CD4-positive, CD25-positive, alpha-beta regulatory T cell (primary cell): ENCODE measurements around the gene DCBLD2. TPM values are rescaled to one million over a fixed set of nuclear protein-coding genes. Genes with fewer than 3 reads are reported as not detected.

Source experiments
- ATAC-seq, 2 donors: fragments of 150-1000 bp; cut with Tn5 transposase; one replicate each; pipeline ENCODE4 v1.10.0; 2021; ENCODE audit warnings: low read depth in 2 of 2, moderate number of reproducible peaks in 2 of 2, moderate library complexity in 1 of 2
- DNase-seq, 3 donors: peaks; one replicate each; pipeline versions ENCODE4 v3.0.0 to v3.0.0-alpha.2; 2012 to 2022; ENCODE audit warnings: mixed read lengths in 1 of 3
- H3K27ac ChIP-seq: one replicate; pipeline ENCODE4 v1.7.0; 2013; ENCODE audit warnings: mild to moderate bottlenecking, low read length; ENCODE audit not compliant: insufficient read depth, poor library complexity, severe bottlenecking
- H3K27me3 ChIP-seq: one replicate; pipeline ENCODE4 v1.7.0; 2013; ENCODE audit warnings: low read length; ENCODE audit not compliant: control insufficient read depth, insufficient read depth
- H3K36me3 ChIP-seq: one replicate; pipeline ENCODE4 v1.7.0; 2013; ENCODE audit warnings: mild to moderate bottlenecking, low read length, moderate library complexity; ENCODE audit not compliant: control insufficient read depth, insufficient read depth
- H3K4me1 ChIP-seq: 2 replicates; pipeline ENCODE4 v1.7.0; 2013; ENCODE audit warnings: mild to moderate bottlenecking, low read length; ENCODE audit not compliant: insufficient read depth, control insufficient read depth, poor library complexity, severe bottlenecking
- H3K4me3 ChIP-seq: one replicate; pipeline ENCODE4 v1.7.0; 2013; ENCODE audit warnings: low read depth, mild to moderate bottlenecking, low read length, moderate library complexity
- H3K9me3 ChIP-seq, 2 experiments: 1 replicate in 1 of 2; 2 replicates in 1 of 2; pipeline ENCODE4 v1.7.0; 2013; ENCODE audit warnings: low read length in 2 of 2, mild to moderate bottlenecking in 1 of 2, moderate library complexity in 1 of 2; ENCODE audit not compliant: control insufficient read depth in 2 of 2
- H3K27ac Mint-ChIP-seq, 3 donors: one replicate each; pipeline ENCODE4 v1.8.0; 2020 to 2022; ENCODE audit warnings: mild to moderate bottlenecking in 3 of 3, mixed read lengths in 3 of 3, moderate library complexity in 2 of 3
- H3K27me3 Mint-ChIP-seq: one replicate; pipeline ENCODE4 v1.8.0; 2022; ENCODE audit warnings: mild to moderate bottlenecking, mixed read lengths
- H3K36me3 Mint-ChIP-seq: one replicate; pipeline ENCODE4 v1.8.0; 2020; ENCODE audit warnings: mixed read lengths
- H3K4me1 Mint-ChIP-seq, 4 donors: one replicate each; pipeline ENCODE4 v1.8.0; 2020 to 2022; ENCODE audit warnings: mixed read lengths in 4 of 4, mild to moderate bottlenecking in 1 of 4
- H3K4me3 Mint-ChIP-seq, 4 donors: one replicate each; pipeline ENCODE4 v1.8.0; 2020 to 2022; ENCODE audit warnings: mild to moderate bottlenecking in 4 of 4, mixed read lengths in 4 of 4, moderate library complexity in 3 of 4
- H3K9me3 Mint-ChIP-seq, 7 donors: one replicate each; pipeline ENCODE4 v1.8.0; 2020 to 2022; ENCODE audit warnings: mixed read lengths in 7 of 7, mild to moderate bottlenecking in 3 of 7, moderate library complexity in 2 of 7
- polyA plus RNA-seq, 4 donors: library from polyadenylated mRNA; unstranded; fragments of 300-500 nt; fragmentation: Illumina TruSeq; gene quantifications; one replicate each; pipeline ENCODE4 v1.2.3, GENCODE V29; 2021
- total RNA-seq: library from RNA; stranded (reverse); gene quantifications from one replicate; pipeline ENCODE4 v1.2.3, GENCODE V29; 2022

DCBLD2 gene
- total and polyA plus RNA-seq, 5 donors from 2014 or later = 0.18 to 1.5 (median 0.74) TPM

GRCh38 chr3:98761643-98762229 is 139.8 kb downstream of the DCBLD2 start:
- H3K27ac Mint-ChIP-seq = no peak overlapping the region
- ATAC-seq (no peak), DNase-seq (no peak)
- peaks cover 29% of the 10 kb centered on the region for H3K27me3 Mint-ChIP-seq
- H3K4me3 Mint-ChIP-seq = no peak overlapping the region
- no peaks in the 10 kb centered on the region for H3K36me3 Mint-ChIP-seq
- Histone ChIP-seq H3K4me3 (no peak overlapping the region), H3K9me3 (no peaks in the 10 kb centered on the region), H3K27me3 (no peaks in the 10 kb centered on the region), H3K36me3 (no peaks in the 10 kb centered on the region), H3K27ac (no peak overlapping the region), H3K4me1 (no peaks in the 10 kb centered on the region)
- peaks cover 0 to 2% (median 0%) of the 10 kb centered on the region in 4 donors for H3K4me1 Mint-ChIP-seq
- H3K9me3 Mint-ChIP-seq = no peaks in the 10 kb centered on the region

GRCh38 chr3:98759629-98760028 is 141.9 kb downstream of the DCBLD2 start:
- DNase-seq = no peak
- Mint-ChIP-seq H3K4me1 (peaks cover 0 to 2% (median 0%) of the 10 kb centered on the region in 4 donors), H3K36me3 (no peaks in the 10 kb centered on the region), H3K9me3 (no peaks in the 10 kb centered on the region), H3K27me3 (peaks cover 29% of the 10 kb centered on the region), H3K4me3 (no peak overlapping the region), H3K27ac (no peak overlapping the region)
- ATAC-seq = no peak
- no peaks in the 10 kb centered on the region for H3K4me1 ChIP-seq
- no peaks in the 10 kb centered on the region for H3K36me3 ChIP-seq
- H3K9me3 ChIP-seq = no peaks in the 10 kb centered on the region
- peaks cover 2% of the 10 kb centered on the region for H3K27me3 ChIP-seq
- no peak overlapping the region for H3K4me3 ChIP-seq
- no peak overlapping the region for H3K27ac ChIP-seq

DNA sequence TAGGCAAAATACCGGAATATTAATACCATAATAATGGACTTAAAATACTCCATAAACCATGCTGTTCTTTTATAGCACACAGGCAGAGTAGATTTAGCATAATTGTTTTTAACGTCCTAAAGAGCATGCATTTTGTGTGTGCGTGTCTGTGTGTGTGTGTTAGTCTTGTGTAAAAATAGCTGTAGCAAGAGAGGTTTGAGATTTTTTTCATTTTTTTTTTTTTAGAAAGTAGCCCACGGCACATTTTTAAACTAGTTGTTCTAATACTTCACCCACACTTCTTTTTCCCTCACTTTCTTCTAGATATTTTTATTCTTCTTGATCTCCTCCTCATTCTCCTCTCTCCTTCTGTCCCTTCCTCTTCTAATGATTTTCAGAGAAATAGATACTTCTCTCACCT is 145.9 kb downstream of the DCBLD2 start:
- no peak overlapping the region for H3K4me3 ChIP-seq
- ATAC-seq (no peak), DNase-seq (no peak)
- H3K27ac ChIP-seq = no peak overlapping the region
- peaks cover 0 to 2% (median 0%) of the 10 kb centered on the region in 7 donors for H3K9me3 Mint-ChIP-seq
- H3K4me3 Mint-ChIP-seq = no peak overlapping the region
- peaks cover 5% of the 10 kb centered on the region for H3K27me3 ChIP-seq
- peaks cover 23% of the 10 kb centered on the region for H3K27me3 Mint-ChIP-seq
- no peak overlapping the region for H3K27ac Mint-ChIP-seq
- no peaks in the 10 kb centered on the region for H3K36me3 Mint-ChIP-seq
- H3K9me3 ChIP-seq = no peaks in the 10 kb centered on the region
- no peaks in the 10 kb centered on the region for H3K36me3 ChIP-seq
- no peaks in the 10 kb centered on the region for H3K4me1 Mint-ChIP-seq
- no peaks in the 10 kb centered on the region for H3K4me1 ChIP-seq

DNA sequence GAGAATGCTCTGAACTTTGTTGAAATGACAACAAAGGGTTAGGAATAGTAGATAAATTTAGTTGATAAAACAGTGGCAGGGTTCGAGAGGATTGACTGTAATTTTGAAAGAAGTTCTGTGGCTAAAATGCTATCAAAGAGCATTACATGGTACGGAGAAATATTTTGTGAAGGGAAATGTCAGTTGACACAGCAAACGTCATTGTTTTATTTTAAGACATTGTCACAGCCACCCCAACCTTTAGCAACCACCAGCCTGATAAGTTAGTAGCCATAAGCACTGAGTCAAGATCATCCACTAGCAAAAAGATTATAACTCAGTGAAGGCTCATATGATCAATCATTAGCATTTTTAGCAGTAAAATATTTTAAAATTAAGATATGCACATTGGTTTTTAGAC is 147.0 kb downstream of the DCBLD2 start:
- Histone ChIP-seq H3K9me3 (no peaks in the 10 kb centered on the region), H3K27ac (no peak overlapping the region), H3K27me3 (peaks cover 7% of the 10 kb centered on the region), H3K4me3 (no peak overlapping the region), H3K36me3 (no peaks in the 10 kb centered on the region), H3K4me1 (no peaks in the 10 kb centered on the region)
- Mint-ChIP-seq H3K4me3 (no peak overlapping the region), H3K27ac (no peak overlapping the region), H3K36me3 (no peaks in the 10 kb centered on the region), H3K4me1 (no peaks in the 10 kb centered on the region), H3K9me3 (peaks cover 0 to 2% (median 0%) of the 10 kb centered on the region in 7 donors), H3K27me3 (peaks cover 20% of the 10 kb centered on the region)
- no peak for DNase-seq
- ATAC-seq = no peak

GRCh38 chr3:98750276-98750919 is 151.1 kb downstream of the DCBLD2 start:
- DNase-seq = no peak
- no peak overlapping the region for H3K4me3 Mint-ChIP-seq

DNA sequence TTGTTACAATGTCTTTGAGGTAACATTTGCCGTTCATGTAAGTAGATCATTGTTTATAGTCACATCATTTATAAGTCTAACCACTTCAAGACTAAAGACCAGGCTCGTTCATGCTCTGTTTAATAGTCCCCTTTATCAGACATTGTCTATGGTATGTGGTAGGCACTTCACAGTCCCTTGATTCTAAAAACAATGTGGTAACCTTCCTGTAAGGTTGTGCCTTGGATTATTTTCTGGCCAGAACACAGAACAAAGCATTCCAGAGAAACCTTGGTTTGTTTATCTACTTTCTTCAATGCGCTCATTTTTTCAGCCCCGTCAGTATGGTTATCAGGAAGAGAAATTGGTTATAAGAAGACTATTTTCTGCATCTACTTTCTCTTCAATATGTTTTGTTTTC is 154.6 kb downstream of the DCBLD2 start:
- H3K4me3 Mint-ChIP-seq = no peak overlapping the region
- no peaks in the 10 kb centered on the region for H3K9me3 ChIP-seq
- ATAC-seq (no peak), DNase-seq (no peak)
- H3K4me1 Mint-ChIP-seq = no peaks in the 10 kb centered on the region
- H3K36me3 Mint-ChIP-seq = no peaks in the 10 kb centered on the region
- H3K27ac Mint-ChIP-seq = no peak overlapping the region
- no peaks in the 10 kb centered on the region for H3K4me1 ChIP-seq
- no peak overlapping the region for H3K27ac ChIP-seq
- H3K27me3 ChIP-seq = peaks cover 9% of the 10 kb centered on the region
- H3K4me3 ChIP-seq = no peak overlapping the region
- H3K9me3 Mint-ChIP-seq = peaks cover 0 to 2% (median 0%) of the 10 kb centered on the region in 7 donors
- H3K36me3 ChIP-seq = no peaks in the 10 kb centered on the region
- peaks cover 12% of the 10 kb centered on the region for H3K27me3 Mint-ChIP-seq

More at GRCh38 chr3:98750276-98750919, 151.1 kb downstream of the DCBLD2 start:
- Mint-ChIP-seq H3K4me1 (no peaks in the 10 kb centered on the region), H3K36me3 (no peaks in the 10 kb centered on the region), H3K27ac (no peak overlapping the region), H3K27me3 (peaks cover 17% of the 10 kb centered on the region), H3K9me3 (peaks cover 0 to 2% (median 0%) of the 10 kb centered on the region in 7 donors)
- ATAC-seq = no peak
- no peak overlapping the region for H3K27ac ChIP-seq
- no peaks in the 10 kb centered on the region for H3K4me1 ChIP-seq
- no peak overlapping the region for H3K4me3 ChIP-seq
- H3K9me3 ChIP-seq = no peaks in the 10 kb centered on the region
- H3K27me3 ChIP-seq = peaks cover 7% of the 10 kb centered on the region
- H3K36me3 ChIP-seq = no peaks in the 10 kb centered on the region

DNA sequence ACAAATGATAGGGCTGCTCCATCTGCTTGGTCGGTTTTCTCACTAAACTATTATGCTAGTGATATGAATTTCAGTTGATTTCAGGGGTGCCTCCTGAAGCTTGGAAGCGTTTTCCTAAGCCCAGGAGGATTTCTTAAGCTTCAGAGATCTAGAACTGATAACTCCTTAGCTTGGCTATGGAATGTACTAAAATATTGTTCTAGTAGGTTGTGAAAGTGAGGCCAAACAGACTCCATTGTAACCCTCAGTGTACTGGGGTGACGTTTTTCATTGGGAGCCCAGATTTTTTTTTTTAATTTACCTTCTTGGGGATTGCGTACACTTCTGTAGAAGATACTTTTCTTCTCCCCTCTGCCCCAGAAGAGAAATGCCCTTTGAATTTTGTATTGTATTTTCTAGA is 155.4 kb downstream of the DCBLD2 start:
- H3K27me3 Mint-ChIP-seq = peaks cover 12% of the 10 kb centered on the region
- H3K4me3 Mint-ChIP-seq = no peak overlapping the region
- Histone ChIP-seq H3K4me3 (no peak overlapping the region), H3K9me3 (no peaks in the 10 kb centered on the region), H3K4me1 (no peaks in the 10 kb centered on the region), H3K27me3 (peaks cover 9% of the 10 kb centered on the region), H3K27ac (no peak overlapping the region), H3K36me3 (no peaks in the 10 kb centered on the region)
- no peak overlapping the region for H3K27ac Mint-ChIP-seq
- no peaks in the 10 kb centered on the region for H3K36me3 Mint-ChIP-seq
- ATAC-seq (no peak), DNase-seq (no peak)
- no peaks in the 10 kb centered on the region for H3K4me1 Mint-ChIP-seq
- H3K9me3 Mint-ChIP-seq = peaks cover 0 to 2% (median 0%) of the 10 kb centered on the region in 7 donors
